HCT116 (cell line): ENCODE results near the gene UPP2. TPM values are rescaled to one million over a fixed set of nuclear protein-coding genes. Genes with fewer than 3 reads are reported as not detected.

Experiments used
- ATAC-seq: fragments of 200-7000 bp; cut with Tn5 transposase; 2 replicates; pipeline ENCODE4 v1.9.1; 2020; ENCODE audit warnings: mild to moderate bottlenecking, moderate library complexity
- BruUV-seq: library from RNA; stranded (reverse); fragments of 400-500 nt; replicated peaks from 2 replicates; lab custom pipeline; 2021; lab: Mats Ljungman, UMichigan
- CTCF ChIA-PET: fragments of 300-600 bp; sonication (Branson Sonifier 250); formaldehyde crosslinking; loops from one replicate; lab custom pipeline; 2021; ENCODE audit warnings: antibody characterized with exemption; lab: Charles Lee
- POLR2A ChIA-PET: fragments of 300-600, 350-600 bp; sonication (Branson Sonifier 250); formaldehyde crosslinking; loops from one replicate; lab custom pipeline; 2021; ENCODE audit warnings: antibody characterized with exemption; lab: Charles Lee
- RAD21 ChIA-PET, 2 experiments: fragments of 300-600 bp; sonication (Branson Sonifier 250); formaldehyde crosslinking; loops; one replicate each; lab custom pipeline; 2023; ENCODE audit warnings: low total read pairs in 2 of 2; ENCODE audit not compliant: uncharacterized antibody in 2 of 2, unreplicated experiment in 2 of 2, low non-redundant PET in 1 of 2; lab: Charles Lee
- DNase-seq: peaks from one replicate; pipeline ENCODE4 v3.0.0-alpha.2; 2010; ENCODE audit warnings: low read depth, low spot score
- H2AFZ ChIP-seq: fragments of 200-600 bp; shearing (Covaris generic), sonication (generic); 2 replicates; pipeline ENCODE4 v1.6.1; 2017; ENCODE audit warnings: low read depth, mixed run types, mixed read lengths, antibody characterized with exemption, low read length; ENCODE audit not compliant: poor library complexity, severe bottlenecking
- H3K27ac ChIP-seq: 2 replicates; pipeline ENCODE4 v1.5.1; 2012; ENCODE audit warnings: low read depth, low read length
- H3K27me3 ChIP-seq: fragments of 200-600 bp; sonication (generic); 2 replicates; pipeline ENCODE4 v1.6.1; 2016; ENCODE audit warnings: mixed run types, low read length, mixed read lengths; ENCODE audit not compliant: insufficient read depth
- H3K36me3 ChIP-seq, 2 experiments: fragments of 200-500 bp in 1 of 2; fragments of 200-600 bp in 1 of 2; sonication (Bioruptor generic) in 1 of 2; sonication (generic) in 1 of 2; 2 replicates each; pipeline versions ENCODE4 v1.5.1 to v1.6.1; 2014 to 2016; ENCODE audit warnings: low read length in 2 of 2, inconsistent platforms in 1 of 2, mixed read lengths in 1 of 2, mixed run types in 1 of 2; ENCODE audit not compliant: insufficient read depth in 2 of 2, control insufficient read depth in 1 of 2
- H3K4me1 ChIP-seq, 2 experiments: fragments of 200-600 bp in 1 of 2; sonication (generic) in 1 of 2; 2 replicates each; pipeline versions ENCODE4 v1.5.1 to v1.6.1; 2012 to 2017; ENCODE audit warnings: low read length in 2 of 2, inconsistent platforms in 1 of 2, mild to moderate bottlenecking in 1 of 2, mixed read lengths in 1 of 2, mixed run types in 1 of 2, moderate library complexity in 1 of 2; ENCODE audit not compliant: insufficient read depth in 2 of 2, control insufficient read depth in 1 of 2
- H3K4me2 ChIP-seq: fragments of 200-600 bp; sonication (generic); 2 replicates; pipeline ENCODE4 v1.6.1; 2017; ENCODE audit warnings: mixed run types, low read length, mixed read lengths
- H3K4me3 ChIP-seq, 2 experiments: fragments of 200-600 bp in 1 of 2; sonication (generic) in 1 of 2; replicated peaks in 1 of 2; 2 replicates each; pipeline ENCODE4 v1.5.1; 2011 to 2016; ENCODE audit warnings: low read length in 2 of 2, control low read depth in 1 of 2, low read depth in 1 of 2, mild to moderate bottlenecking in 1 of 2, mixed read lengths in 1 of 2, mixed run types in 1 of 2
- H3K79me2 ChIP-seq: fragments of 200-600 bp; sonication (generic); 2 replicates; pipeline ENCODE4 v1.6.1; 2017; ENCODE audit warnings: mild to moderate bottlenecking, mixed run types, low read length, moderate library complexity, mixed read lengths; ENCODE audit not compliant: insufficient read depth
- H3K9ac ChIP-seq: fragments of 200-600 bp; sonication (generic); 2 replicates; pipeline ENCODE4 v1.6.1; 2016; ENCODE audit warnings: low read length, mixed read lengths
- H3K9me2 ChIP-seq: fragments of 200-600 bp; sonication (generic), shearing (Covaris generic); 2 replicates; pipeline ENCODE4 v1.6.1; 2017; ENCODE audit warnings: mixed run types, mild to moderate bottlenecking, moderate library complexity; ENCODE audit not compliant: insufficient read depth
- H3K9me3 ChIP-seq, 2 experiments: fragments of 200-500 bp in 1 of 2; fragments of 200-600 bp in 1 of 2; sonication (Bioruptor generic) in 1 of 2; sonication (generic) in 1 of 2; 2 replicates each; pipeline ENCODE4 v1.6.1; 2014 to 2017; ENCODE audit warnings: low read length in 2 of 2, mixed read lengths in 2 of 2, inconsistent platforms in 1 of 2, low read depth in 1 of 2, mild to moderate bottlenecking in 1 of 2, mixed run types in 1 of 2, moderate library complexity in 1 of 2; ENCODE audit not compliant: control insufficient read depth in 1 of 2, insufficient read depth in 1 of 2
- H4K20me1 ChIP-seq: fragments of 200-600 bp; sonication (generic), shearing (Covaris generic); 2 replicates; pipeline ENCODE4 v1.6.1; 2017; ENCODE audit warnings: mixed run types, mild to moderate bottlenecking, moderate library complexity; ENCODE audit not compliant: insufficient read depth
- ZNF274 ChIP-seq: fragments of 200-500 bp; sonication (Bioruptor generic); IDR thresholded peaks from 2 replicates; pipeline ENCODE4 v1.6.1; 2014; ENCODE audit warnings: mild to moderate bottlenecking, low read depth, low read length, inconsistent platforms
- intact Hi-C: fragments of 100-400 bp; cut with micrococcal nuclease; formaldehyde crosslinking; loops from 2 replicates; pipeline ENCODE4 v1.10.0; 2022
- total RNA-seq: library from RNA; stranded (reverse); gene quantifications from one replicate; pipeline ENCODE4 v1.2.1, GENCODE V29; 2021; ENCODE audit not compliant: unreplicated experiment
- TF ChIP-seq, protein P1 (sequence below): IDR thresholded peaks from 2 replicates; pipeline ENCODE4 v1.6.1; 2012; ENCODE audit warnings: low read depth
- TF ChIP-seq, protein P2 (sequence below), 3 experiments: fragments of 200-600 bp in 1 of 3; sonication (generic) in 1 of 3; IDR thresholded peaks in 2 of 3; conservative IDR thresholded peaks in 1 of 3; 2 replicates each; pipeline ENCODE4 v1.5.1; 2012 to 2017; ENCODE audit warnings: low read depth in 2 of 3, low read length in 2 of 3, antibody characterized with exemption in 1 of 3, borderline replicate concordance in 1 of 3, control low read depth in 1 of 3, mild to moderate bottlenecking in 1 of 3, mixed read lengths in 1 of 3, mixed run types in 1 of 3, moderate library complexity in 1 of 3; ENCODE audit not compliant: insufficient read depth in 1 of 3

The UPP2 gene
- total RNA-seq, 1 experiment from 2014 or later, result not detected

DNA sequence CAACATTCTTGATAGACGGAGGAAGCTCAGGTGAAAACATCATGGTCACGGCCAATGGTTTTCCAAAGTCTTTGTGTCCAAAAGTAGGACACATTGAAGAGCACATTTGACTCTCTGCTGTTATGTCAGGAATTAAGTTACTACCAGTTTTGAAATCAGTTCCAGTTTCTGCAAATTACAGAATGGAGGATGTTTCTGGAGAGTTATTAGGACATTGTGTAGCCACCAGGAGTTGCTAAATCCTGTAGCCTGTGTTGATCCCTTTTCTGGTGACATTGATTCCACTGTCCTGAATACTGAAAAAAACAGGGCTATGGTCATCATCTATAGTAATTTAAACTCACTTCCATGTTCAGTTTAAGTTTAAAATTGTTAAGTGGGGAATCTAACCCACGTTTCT lies 15.3 kb downstream of the UPP2 start:
- ChIA-PET CTCF (no interaction called here), POLR2A (no interaction called here)
- no TSS peak for BruUV-seq

More for the DNA sequence above, 15.3 kb downstream of the UPP2 start:
- Histone ChIP-seq H2AFZ (no peak overlapping the region), H3K4me1 (no peaks in the 10 kb centered on the region), H3K27ac (no peak overlapping the region), H3K4me3 (no peak overlapping the region), H3K9me2 (no peaks in the 10 kb centered on the region), H3K27me3 (no peaks in the 10 kb centered on the region), H3K9ac (no peak overlapping the region), H3K79me2 (no peaks in the 10 kb centered on the region), H3K4me2 (no peak overlapping the region), H3K9me3 (no peaks in the 10 kb centered on the region), H3K36me3 (no peaks in the 10 kb centered on the region), H4K20me1 (no peaks in the 10 kb centered on the region)
- DNase-seq (no peak), ATAC-seq (no peak)
- intact Hi-C loops, result no loop called here
- RAD21 ChIA-PET, result no interaction called here
- TF ChIP-seq, protein P1, sequence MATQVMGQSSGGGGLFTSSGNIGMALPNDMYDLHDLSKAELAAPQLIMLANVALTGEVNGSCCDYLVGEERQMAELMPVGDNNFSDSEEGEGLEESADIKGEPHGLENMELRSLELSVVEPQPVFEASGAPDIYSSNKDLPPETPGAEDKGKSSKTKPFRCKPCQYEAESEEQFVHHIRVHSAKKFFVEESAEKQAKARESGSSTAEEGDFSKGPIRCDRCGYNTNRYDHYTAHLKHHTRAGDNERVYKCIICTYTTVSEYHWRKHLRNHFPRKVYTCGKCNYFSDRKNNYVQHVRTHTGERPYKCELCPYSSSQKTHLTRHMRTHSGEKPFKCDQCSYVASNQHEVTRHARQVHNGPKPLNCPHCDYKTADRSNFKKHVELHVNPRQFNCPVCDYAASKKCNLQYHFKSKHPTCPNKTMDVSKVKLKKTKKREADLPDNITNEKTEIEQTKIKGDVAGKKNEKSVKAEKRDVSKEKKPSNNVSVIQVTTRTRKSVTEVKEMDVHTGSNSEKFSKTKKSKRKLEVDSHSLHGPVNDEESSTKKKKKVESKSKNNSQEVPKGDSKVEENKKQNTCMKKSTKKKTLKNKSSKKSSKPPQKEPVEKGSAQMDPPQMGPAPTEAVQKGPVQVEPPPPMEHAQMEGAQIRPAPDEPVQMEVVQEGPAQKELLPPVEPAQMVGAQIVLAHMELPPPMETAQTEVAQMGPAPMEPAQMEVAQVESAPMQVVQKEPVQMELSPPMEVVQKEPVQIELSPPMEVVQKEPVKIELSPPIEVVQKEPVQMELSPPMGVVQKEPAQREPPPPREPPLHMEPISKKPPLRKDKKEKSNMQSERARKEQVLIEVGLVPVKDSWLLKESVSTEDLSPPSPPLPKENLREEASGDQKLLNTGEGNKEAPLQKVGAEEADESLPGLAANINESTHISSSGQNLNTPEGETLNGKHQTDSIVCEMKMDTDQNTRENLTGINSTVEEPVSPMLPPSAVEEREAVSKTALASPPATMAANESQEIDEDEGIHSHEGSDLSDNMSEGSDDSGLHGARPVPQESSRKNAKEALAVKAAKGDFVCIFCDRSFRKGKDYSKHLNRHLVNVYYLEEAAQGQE, result no peak
- no peak for TF ChIP-seq ZNF274
- TF ChIP-seq, protein P2, sequence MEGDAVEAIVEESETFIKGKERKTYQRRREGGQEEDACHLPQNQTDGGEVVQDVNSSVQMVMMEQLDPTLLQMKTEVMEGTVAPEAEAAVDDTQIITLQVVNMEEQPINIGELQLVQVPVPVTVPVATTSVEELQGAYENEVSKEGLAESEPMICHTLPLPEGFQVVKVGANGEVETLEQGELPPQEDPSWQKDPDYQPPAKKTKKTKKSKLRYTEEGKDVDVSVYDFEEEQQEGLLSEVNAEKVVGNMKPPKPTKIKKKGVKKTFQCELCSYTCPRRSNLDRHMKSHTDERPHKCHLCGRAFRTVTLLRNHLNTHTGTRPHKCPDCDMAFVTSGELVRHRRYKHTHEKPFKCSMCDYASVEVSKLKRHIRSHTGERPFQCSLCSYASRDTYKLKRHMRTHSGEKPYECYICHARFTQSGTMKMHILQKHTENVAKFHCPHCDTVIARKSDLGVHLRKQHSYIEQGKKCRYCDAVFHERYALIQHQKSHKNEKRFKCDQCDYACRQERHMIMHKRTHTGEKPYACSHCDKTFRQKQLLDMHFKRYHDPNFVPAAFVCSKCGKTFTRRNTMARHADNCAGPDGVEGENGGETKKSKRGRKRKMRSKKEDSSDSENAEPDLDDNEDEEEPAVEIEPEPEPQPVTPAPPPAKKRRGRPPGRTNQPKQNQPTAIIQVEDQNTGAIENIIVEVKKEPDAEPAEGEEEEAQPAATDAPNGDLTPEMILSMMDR (IDR thresholded peaks at IDR 0.05 in 2 of 3, conservative IDR thresholded peaks at IDR 0.05 in 1 of 3; ENCODE audit: borderline replicate concordance in 1 of 3, insufficient read depth in 1 of 3, low read depth in 2 of 3, low read length in 2 of 3), result no peak
